ENCODE results near the gene FLG2.

Gene FLG2

GRCh38 chr1:152359906-152360305 lies at the start of gene FLG2:
Gene FLG2 (minus strand): TSS chr1:152360006. CDS start chr1:152358884, 1,122 bp downstream.
- H3K4me3 ChIP-seq (ENCODE audit: low read length), result no peak within 1 kb of the TSS
- no peak for TF ChIP-seq CTCF (IDR thresholded peaks at IDR 0.05; ENCODE audit: insufficient read depth, low read depth, low read length, missing control alignments)
- no peak for DNase-seq (ENCODE audit: low read depth)

DNA sequence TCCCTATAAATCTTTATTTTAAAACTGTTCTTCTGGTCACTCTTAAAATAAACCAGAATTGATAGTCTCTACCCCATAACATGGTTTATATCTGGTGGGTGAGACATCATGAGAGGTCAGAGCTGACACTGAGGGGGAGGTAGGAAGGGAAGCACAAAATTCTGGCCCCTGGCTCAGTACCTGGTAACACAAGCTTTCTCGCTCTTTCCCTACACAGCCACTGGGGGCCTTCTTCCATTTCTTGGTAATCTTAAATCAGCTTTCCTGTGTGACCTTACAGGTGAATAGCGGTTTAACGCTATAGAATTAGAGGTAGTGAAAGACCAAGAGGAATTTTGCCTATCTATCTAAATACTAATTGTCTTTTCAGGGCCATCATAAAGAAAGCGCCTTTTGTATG lies 48.9 kb upstream of the FLG2 start:
- no peak overlapping the region for H3K4me3 ChIP-seq (ENCODE audit: low read length)
- no peak for TF ChIP-seq CTCF (IDR thresholded peaks at IDR 0.05; ENCODE audit: insufficient read depth, low read depth, low read length, missing control alignments)
- DNase-seq (ENCODE audit: low read depth), result no peak

DNA sequence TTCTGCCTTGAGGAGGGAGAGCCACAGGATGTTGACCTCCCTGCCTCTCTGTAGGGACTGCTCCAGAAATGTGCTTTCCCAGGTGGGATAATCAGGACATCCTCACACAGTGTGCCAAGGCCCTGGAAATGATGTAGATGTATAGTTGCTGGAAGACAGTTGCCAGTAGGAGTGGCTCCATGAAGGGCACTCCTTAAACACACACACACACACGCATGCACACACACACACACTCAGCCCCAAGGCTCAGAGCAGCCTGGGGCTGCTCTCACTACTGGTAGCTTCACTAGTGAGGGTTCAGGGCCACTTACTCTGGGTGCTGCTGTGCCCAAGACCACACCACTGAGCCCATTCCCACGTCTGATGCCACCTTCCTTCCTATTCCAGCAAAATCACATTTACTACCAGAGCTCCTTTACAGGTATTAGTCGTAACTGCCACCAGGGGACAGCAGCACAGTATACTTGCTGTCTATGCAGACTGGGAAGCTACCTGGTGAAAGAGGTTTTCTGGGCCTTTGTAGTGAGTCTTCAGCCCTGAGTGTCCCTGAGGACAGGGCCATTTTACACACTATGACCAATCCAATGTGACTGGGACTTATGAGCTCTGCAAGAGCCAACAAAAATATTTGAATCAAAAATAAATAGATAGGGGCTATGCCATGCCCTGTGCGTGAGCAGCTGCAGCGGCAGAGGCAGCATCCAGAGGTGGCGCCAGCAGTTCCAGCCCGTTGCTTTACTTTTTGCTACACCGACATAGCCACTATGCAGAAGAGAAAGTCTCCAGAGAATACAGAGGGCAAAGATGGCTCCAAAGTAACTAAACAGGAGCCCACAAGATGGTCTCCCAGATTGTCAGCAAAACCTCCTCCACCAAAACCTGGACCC lies 39.2 kb upstream of the FLG2 start:
- no peak overlapping the region for H3K4me3 ChIP-seq (ENCODE audit: low read length)
- peak; percentile 95 for TF ChIP-seq CTCF (IDR thresholded peaks at IDR 0.05; ENCODE audit: insufficient read depth, low read depth, low read length, missing control alignments)
- peak; percentile 76 for DNase-seq (ENCODE audit: low read depth)

DNA sequence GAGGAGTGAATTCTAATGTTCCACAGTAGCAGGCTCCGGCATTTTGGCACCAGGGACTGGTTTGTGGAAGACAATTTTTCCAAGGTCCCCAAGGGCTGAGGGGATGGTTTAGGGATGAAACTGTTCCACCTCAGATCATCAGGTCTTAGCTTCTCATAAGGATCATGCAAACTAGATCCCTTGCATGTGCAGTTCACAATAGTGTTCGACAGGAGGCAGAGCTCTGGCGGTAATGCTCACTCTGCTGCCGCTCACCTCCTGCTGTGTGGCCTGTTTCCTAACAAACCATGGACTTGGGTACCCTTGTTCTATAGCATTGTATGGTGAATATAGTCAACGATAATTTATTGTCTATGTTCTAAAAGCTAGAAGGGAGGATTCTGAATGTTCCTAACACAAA lies 37.7 kb upstream of the FLG2 start:
- TF ChIP-seq CTCF (IDR thresholded peaks at IDR 0.05; ENCODE audit: insufficient read depth, low read depth, low read length, missing control alignments), result peak; percentile 36
- no peak overlapping the region for H3K4me3 ChIP-seq (ENCODE audit: low read length)
- peak; percentile 30 for DNase-seq (ENCODE audit: low read depth)

DNA sequence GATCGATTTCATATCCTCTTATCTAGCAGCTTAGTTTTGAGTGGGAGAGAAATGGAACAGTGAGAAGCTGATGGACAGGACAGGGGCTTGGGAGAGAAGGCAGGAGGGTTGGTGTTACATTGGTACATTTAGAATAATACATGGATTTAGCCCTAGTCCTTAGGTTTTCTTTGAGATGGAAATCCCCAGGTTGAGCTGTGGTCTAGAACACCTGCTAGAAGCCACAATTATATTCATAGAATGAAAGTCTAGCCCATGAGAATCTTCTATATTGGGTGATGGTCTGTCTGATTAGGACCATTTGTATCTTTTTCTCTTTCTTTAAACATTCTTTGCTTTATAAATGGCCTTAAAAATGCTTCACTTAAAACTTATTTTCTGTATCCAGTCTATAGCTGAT lies 34.3 kb upstream of the FLG2 start:
- TF ChIP-seq CTCF (IDR thresholded peaks at IDR 0.05; ENCODE audit: insufficient read depth, low read depth, low read length, missing control alignments), result no peak
- H3K4me3 ChIP-seq (ENCODE audit: low read length), result no peak overlapping the region
- DNase-seq (ENCODE audit: low read depth), result no peak

- no peak overlapping the region for H3K4me3 ChIP-seq (ENCODE audit: low read length)
- peak; percentile 87 for DNase-seq (ENCODE audit: low read depth)
- TF ChIP-seq CTCF (IDR thresholded peaks at IDR 0.05; ENCODE audit: insufficient read depth, low read depth, low read length, missing control alignments), result peak; percentile 24
Observed at GRCh38 chr1:152392909-152393308, 33.1 kb upstream of the FLG2 start.

DNA sequence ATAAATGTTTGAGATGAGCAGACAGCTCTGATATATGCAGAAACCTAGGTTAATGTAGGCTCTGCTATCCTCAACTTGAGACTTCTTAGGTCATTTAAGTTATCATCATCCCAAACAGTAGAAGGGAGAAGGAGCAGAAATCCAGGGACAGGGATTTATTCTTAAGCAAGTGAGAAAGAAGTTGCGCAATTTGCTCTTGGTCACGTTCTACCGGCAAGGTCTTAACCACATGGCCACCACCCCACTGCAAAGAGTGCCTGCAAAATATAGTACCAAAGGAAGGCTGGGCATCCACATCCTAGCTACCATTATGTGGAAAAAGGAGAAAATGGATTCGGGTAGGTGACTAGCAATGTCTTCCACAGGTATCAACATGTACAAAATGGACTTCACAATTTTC lies 29.1 kb upstream of the FLG2 start:
- H3K4me3 ChIP-seq (ENCODE audit: low read length), result no peak overlapping the region
- no peak for TF ChIP-seq CTCF (IDR thresholded peaks at IDR 0.05; ENCODE audit: insufficient read depth, low read depth, low read length, missing control alignments)
- no peak for DNase-seq (ENCODE audit: low read depth)
